ENCODE data around the gene ABHD17C.

The ABHD17C gene

DNA sequence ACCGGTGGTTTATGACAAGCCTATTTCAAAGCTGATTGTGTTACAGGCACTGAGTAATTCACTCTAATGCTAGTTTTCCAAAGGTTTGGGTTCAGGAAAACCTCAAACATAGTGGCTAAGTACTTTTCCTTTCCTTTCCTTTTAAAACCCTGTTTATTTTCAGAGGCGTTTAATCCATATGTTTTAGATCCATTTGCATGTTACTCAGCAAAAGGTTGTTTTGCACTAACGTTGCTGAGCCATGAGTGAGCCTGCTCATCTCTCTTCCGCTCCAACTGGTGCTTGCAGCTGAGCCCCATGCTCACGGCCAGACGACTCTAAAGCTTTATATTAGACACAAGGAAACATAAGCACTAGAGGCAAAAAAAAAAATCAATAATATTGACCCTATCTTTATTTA is 93.4 kb downstream of the ABHD17C start:
- no peak for DNase-seq (ENCODE audit: low read depth)

DNA sequence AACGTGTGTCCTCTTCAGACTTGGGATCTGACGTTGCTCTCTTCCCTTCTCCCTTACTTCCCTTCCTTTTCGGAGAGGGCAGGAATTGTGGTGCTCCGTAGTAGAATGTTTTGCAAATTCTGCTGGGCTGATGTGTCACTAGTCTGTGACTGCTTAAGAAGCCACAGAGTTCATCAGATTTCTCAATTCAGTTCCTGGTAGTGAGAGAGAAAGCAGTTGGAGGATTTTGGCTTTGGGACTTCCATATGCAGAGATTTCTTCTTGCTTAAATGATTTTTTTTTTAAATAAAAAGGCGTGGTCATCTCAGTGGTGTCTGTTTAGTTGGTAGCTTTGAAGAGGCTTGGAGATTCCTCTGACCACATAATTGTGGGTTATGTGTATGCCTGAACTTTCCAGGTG is 94.2 kb downstream of the ABHD17C start:
- no peak for DNase-seq (ENCODE audit: low read depth)

DNA sequence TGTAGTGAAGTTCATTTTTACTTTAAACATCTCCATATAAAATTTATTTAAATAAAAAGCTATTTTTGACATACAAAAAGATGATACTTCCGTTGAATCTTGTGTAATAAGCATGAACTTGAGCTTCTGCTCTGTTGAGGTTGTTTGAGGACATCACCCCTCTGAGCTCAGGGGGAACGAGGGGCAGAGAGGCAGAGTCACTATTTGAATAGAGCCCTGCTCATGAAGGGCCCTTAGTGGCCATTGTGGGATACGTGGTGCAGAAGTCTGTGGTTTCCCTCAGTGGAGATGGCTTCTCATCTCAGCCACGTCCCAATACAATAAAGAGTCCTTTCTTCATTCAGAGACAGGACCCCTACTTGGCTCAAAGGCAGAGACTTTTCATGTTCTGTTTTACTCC is 94.7 kb downstream of the ABHD17C start:
- no peak for DNase-seq (ENCODE audit: low read depth)

DNA sequence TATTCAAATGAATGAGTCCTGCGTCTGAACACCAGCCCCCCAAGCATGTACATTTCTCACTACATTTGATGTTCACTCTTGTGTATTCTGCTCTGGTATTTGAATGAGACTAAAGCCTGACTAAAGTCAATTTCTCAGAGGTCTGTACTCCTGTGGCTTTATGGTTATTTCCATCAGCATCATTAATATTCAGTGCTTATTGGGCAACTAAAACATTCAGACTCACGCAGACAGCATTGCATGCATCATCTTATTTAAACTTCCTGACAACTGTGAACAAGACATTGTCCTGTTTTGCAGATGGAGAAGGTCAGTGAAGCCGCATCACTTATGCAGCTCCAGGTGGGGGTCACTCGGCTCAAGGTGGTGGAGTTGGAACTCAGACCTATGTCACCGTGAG is 95.1 kb downstream of the ABHD17C start:
- no peak for DNase-seq (ENCODE audit: low read depth)

DNA sequence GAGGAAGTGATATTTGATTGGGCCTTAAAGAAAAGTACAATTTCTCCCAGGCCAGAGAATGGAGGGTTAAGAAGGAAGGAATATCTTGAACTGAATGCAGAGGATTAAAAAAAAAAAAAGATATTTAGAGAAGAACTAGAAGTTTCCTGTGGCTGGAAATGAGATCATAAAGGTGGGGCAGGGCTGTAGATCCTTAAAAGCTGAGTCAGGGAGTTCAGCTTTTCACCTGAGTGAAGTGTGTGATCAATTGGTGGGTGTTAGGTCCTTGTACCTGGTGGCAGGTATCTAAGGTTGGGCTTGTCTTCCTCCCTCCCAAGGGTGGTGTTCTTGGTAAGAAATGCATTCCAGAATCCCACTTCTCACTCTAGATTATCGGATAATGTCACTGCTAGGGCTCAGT is 95.9 kb downstream of the ABHD17C start:
- no peak for DNase-seq (ENCODE audit: low read depth)

DNA sequence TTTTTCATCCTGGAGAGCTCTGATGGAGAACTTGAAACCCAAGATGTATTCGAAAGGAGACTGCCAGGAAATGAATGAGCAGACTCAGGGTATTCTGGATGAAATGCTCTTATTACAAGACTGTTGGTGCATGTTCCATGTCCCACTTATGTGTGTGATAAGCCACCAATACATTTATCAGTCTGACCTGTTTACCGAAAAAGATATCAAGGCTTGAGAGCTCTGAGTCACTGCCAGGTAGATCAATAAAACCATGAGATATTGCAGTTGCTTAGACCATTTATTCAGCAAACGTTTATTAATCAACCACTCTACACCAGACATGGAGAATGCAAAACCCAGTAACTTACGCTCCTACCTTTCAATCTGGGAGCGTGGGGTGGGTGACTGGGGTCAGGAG is 101.3 kb downstream of the ABHD17C start:
- DNase-seq (ENCODE audit: low read depth) = no peak

DNA sequence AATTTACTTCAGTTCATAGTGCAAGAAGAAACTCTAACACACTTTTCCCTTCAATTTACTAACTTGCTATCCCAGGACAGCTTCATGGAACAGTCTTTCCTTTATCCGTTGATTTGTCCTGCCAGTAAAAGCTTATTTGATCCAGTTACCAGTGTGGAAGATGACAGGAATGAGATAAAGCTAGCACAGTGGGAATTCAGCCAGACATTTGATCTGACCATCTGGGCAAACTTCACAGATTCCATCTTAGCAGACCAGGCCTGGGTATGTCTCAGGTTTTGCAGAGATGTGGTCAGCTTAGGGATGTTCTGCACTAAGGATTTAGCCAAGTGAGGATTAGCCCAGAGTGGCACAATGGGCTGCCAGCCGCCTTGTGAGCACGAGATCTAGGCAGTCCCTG is 103.8 kb downstream of the ABHD17C start:
- DNase-seq (ENCODE audit: low read depth) = no peak

DNA sequence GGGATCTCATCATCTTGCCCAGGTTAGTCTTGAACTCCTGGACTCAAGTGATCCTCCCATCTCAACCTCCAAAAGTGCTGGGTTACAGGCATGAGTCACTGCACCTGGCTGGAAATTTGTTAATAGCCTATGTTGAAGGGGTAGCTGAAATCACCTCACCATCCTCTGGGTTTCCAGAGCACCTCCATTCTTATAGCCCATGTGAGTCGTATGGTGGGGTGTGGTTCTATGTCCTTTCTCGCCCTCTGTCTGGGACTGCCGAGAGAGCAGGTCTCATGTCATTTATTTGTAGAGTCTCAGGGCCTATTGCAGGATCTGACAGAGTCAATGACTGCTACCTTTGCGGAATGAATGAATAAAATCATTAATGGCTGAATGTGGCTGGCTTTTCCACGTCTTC is 105.0 kb downstream of the ABHD17C start:
- no peak for DNase-seq (ENCODE audit: low read depth)

DNA sequence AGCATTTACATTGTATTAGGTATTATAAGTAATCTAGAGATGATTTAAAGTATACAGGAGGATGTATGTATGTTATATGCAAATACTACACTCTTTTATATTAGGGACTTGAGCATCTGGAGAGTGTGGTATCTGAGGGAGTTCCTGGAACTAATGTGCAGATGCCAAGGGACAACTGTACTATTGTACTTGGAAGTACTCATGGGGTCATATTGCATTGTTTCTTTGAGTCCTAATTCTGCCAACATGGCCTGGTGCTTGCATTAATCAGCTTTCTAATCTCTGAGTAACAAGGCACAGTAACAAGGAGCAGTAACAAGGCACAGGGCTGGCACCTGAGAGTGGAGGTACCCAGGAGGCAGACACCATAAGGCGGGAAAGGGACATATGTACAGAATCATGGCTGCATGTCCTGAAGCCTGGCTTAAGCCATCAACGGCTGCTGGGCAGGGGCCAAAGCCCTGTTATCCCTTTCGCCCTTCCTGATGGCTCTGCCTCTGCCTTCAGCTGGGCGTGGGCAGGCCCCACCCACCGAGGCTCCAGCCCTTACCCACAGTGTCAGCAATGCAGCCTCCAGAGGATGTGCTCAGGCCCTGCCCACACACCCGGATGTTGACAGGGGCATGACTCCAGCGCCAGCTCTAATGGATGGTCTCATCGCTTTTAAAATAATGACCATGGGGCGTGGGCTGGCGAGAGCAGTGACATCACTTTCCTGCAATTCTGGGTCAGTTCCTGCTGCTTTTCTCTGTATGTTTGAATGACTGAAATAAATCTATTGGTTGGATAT is 107.0 kb downstream of the ABHD17C start:
- no peak for DNase-seq (ENCODE audit: low read depth)

DNA sequence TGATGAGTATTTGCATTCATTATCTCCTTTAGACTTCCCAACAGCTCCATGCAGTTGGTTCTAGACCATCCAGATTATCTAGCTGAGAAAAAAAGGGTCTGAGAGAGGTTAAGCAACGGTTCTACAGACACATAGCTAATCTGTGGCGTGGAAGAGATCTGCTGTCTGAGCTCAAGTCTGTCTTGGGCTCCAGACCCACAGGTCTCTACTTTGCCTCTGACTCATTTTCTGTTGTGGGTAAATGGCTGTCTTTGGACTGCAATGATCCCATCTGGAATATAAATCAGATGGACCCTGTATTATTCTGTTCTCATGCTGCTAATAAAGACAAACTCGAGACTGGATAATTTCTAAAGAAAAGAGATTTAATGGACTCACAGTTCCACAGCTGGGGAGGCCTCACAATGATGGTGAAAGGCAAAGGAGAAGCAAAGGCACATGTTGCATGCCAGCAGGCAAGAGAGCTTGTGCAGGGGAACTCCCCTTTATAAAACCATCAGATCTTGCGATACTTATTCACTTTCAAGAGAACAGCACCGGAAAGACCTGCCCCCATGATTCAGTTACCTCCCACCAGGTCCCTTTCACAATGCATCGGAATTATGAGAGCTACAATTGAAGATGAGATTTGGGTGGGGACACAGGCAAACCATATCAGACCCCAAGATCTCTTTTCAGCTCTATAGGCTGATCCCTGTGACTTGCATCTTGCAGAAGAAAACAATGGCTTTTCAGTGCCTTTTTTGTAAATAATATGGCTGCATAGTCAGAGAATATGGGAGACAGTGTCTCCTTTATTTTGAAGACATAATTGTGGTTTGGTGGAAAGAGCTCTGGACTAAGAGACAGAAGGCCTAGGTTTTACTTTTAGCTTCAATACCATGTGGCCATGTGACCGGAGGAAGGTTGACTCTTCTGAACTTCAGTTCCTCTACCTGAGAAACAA is 108.7 kb downstream of the ABHD17C start:
- peak; percentile 7 for DNase-seq (ENCODE audit: low read depth)

DNA sequence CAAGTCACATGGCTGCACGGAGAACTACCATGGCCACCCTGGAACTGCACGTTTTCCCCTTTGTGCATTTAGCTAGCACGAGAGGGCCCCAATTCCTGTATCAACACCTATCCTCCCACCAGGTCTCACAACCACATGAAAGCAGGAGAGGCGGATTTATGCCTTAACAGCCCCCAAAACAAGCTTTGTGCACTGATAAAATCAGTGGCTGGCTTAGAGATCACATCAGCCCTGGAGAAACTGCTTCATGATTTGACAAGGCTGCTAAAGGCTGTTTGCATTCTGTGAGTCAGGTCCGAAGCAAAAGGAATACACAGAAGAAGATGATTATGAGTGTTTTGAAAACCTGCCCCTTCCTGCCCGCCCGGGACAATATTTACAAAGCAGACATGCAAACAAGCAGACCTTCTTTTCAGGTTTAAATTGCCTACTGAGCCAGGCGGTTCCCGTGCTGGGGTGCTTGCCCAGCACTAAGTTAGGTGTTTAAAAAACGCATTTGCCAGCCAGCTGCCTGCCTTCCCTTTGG is 109.9 kb downstream of the ABHD17C start:
- DNase-seq (ENCODE audit: low read depth) = no peak

All from stimulated activated CD8-positive, alpha-beta memory T cell treated with anti-CD3 and anti-CD28 coated beads, Interleukin-7, amount 100 ng/mL, for 24 hours (primary cell).